Loucy (cell line): ENCODE results near the gene STAT5A.
"Not testable (repeated sequence)": the region's sequence is repeated elsewhere in the genome, so short reads cannot be mapped to it uniquely, and the experiment has no call there.

Experiments used
- H2AFZ ChIP-seq: fragments of 200-600 bp; sonication (generic); 2 replicates; pipeline ENCODE4 v1.6.0; 2016; ENCODE audit warnings: antibody characterized with exemption, mild to moderate bottlenecking, low read length, moderate library complexity
- H3F3A ChIP-seq: fragments of 200-600 bp; 2 replicates; pipeline ENCODE4 v1.6.0; 2016; ENCODE audit warnings: antibody characterized with exemption, low read depth, mild to moderate bottlenecking
- H3K27me3 ChIP-seq: fragments of 200-600 bp; sonication (generic); 2 replicates; pipeline ENCODE4 v1.6.1; 2014; ENCODE audit warnings: low read length, mild to moderate bottlenecking; ENCODE audit not compliant: insufficient read depth, poor library complexity, severe bottlenecking
- H3K36me3 ChIP-seq: fragments of 200-600 bp; sonication (generic); 2 replicates; pipeline ENCODE4 v1.6.1; 2016; ENCODE audit warnings: low read length; ENCODE audit not compliant: insufficient read depth
- H3K4me1 ChIP-seq: fragments of 200-600 bp; sonication (generic); 2 replicates; pipeline ENCODE4 v1.5.1; 2014; ENCODE audit warnings: low read length, mild to moderate bottlenecking; ENCODE audit not compliant: insufficient read depth, poor library complexity, severe bottlenecking
- H3K4me2 ChIP-seq: fragments of 200-600 bp; sonication (generic); 2 replicates; pipeline ENCODE4 v1.6.0; 2014; ENCODE audit warnings: antibody characterized with exemption, low read length, low read depth, mild to moderate bottlenecking; ENCODE audit not compliant: poor library complexity, severe bottlenecking
- H3K4me3 ChIP-seq: fragments of 200-600 bp; sonication (generic); 2 replicates; pipeline ENCODE4 v1.5.1; 2014; ENCODE audit warnings: low read length, mild to moderate bottlenecking, mixed read lengths; ENCODE audit not compliant: poor library complexity, severe bottlenecking
- H3K79me2 ChIP-seq: fragments of 200-600 bp; sonication (generic); 2 replicates; pipeline ENCODE4 v1.6.1; 2014; ENCODE audit warnings: low read length; ENCODE audit not compliant: insufficient read depth
- H3K9ac ChIP-seq: fragments of 200-600 bp; sonication (generic); 2 replicates; pipeline ENCODE4 v1.6.0; 2014; ENCODE audit warnings: mild to moderate bottlenecking, low read depth, low read length, moderate library complexity; ENCODE audit not compliant: poor library complexity, severe bottlenecking
- H3K9me2 ChIP-seq: fragments of 200-600 bp; sonication (generic); replicated peaks from 2 replicates; pipeline ENCODE4 v1.6.1; 2016; ENCODE audit warnings: low read depth, low read length, mixed read lengths
- H3K9me3 ChIP-seq: fragments of 200-600 bp; sonication (generic); 2 replicates; pipeline ENCODE4 v1.6.1; 2014; ENCODE audit warnings: mild to moderate bottlenecking, antibody characterized with exemption, low read length, low read depth; ENCODE audit not compliant: insufficient read depth
- H4K20me1 ChIP-seq: fragments of 200-600 bp; sonication (generic); 2 replicates; pipeline ENCODE4 v1.6.0; 2014; ENCODE audit warnings: antibody characterized with exemption, low read length, mild to moderate bottlenecking; ENCODE audit not compliant: insufficient read depth, poor library complexity, severe bottlenecking
- EZH2phosphoT487 ChIP-seq: fragments of 200-600 bp; IDR thresholded peaks from 2 replicates; pipeline ENCODE4 v1.6.1; 2018; ENCODE audit warnings: antibody characterized with exemption, mild to moderate bottlenecking, moderate library complexity, borderline replicate concordance
- TF ChIP-seq, protein P1 (sequence below): fragments of 200-600 bp; sonication (generic); conservative IDR thresholded peaks from 2 replicates; pipeline ENCODE4 v1.5.1; 2014; ENCODE audit warnings: mild to moderate bottlenecking, antibody characterized with exemption, low read length

The STAT5A gene

DNA sequence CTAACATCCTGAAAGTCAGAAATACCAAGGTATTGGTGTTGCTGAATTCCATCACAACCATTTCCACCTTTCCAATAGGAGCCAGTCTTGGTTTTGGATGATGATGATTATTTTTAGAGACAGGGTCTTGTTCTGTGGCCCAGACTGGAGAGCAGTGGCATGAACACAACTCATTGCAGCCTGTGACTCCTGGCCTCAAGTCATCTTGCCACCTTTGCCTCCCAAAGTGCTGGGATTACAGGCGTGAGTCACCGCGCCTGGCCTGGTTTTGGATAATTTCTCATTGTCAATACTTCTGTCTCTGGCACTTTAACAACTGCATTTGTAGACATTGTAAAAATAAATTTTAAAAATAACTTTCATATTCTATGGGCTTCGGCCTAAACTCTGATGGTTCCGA is 34.7 kb upstream of the STAT5A start:
- H3K9me3 ChIP-seq = no peaks in the 10 kb centered on the region
- no peak overlapping the region for H3K4me3 ChIP-seq
- no peaks in the 10 kb centered on the region for H3K9me2 ChIP-seq
- H3F3A ChIP-seq = no peaks in the 10 kb centered on the region
- no peak overlapping the region for H2AFZ ChIP-seq
- H3K4me1 ChIP-seq = peaks cover 24% of the 10 kb centered on the region
- peaks cover 91% of the 10 kb centered on the region for H3K79me2 ChIP-seq
- H3K9ac ChIP-seq = no peak overlapping the region
- no peaks in the 10 kb centered on the region for H3K36me3 ChIP-seq
- TF ChIP-seq EZH2phosphoT487 = no peak
- TF ChIP-seq, protein P1, sequence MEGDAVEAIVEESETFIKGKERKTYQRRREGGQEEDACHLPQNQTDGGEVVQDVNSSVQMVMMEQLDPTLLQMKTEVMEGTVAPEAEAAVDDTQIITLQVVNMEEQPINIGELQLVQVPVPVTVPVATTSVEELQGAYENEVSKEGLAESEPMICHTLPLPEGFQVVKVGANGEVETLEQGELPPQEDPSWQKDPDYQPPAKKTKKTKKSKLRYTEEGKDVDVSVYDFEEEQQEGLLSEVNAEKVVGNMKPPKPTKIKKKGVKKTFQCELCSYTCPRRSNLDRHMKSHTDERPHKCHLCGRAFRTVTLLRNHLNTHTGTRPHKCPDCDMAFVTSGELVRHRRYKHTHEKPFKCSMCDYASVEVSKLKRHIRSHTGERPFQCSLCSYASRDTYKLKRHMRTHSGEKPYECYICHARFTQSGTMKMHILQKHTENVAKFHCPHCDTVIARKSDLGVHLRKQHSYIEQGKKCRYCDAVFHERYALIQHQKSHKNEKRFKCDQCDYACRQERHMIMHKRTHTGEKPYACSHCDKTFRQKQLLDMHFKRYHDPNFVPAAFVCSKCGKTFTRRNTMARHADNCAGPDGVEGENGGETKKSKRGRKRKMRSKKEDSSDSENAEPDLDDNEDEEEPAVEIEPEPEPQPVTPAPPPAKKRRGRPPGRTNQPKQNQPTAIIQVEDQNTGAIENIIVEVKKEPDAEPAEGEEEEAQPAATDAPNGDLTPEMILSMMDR = no peak
- H3K4me2 ChIP-seq = no peak overlapping the region
- H3K27me3 ChIP-seq = no peaks in the 10 kb centered on the region
- H4K20me1 ChIP-seq = peaks cover 54% of the 10 kb centered on the region

DNA sequence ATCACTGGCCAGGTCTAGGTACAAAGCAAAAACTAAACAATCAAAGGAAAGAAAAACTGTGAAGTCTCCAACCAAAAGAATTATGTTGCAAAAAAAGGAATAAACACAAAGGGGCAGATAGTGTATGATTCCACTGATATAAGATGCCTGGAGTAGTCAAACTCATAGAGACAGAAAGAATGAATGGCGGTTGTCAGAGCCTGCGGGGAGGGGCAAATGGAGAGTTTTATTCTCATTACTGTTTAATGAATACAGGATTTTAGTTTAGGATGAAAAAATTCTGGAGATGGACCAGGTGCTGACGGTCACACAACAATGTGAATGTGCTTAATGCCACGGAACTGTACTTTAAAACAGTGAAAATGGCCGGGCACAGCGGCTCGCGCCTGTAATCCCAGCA is 32.9 kb upstream of the STAT5A start:
- peaks cover 51% of the 10 kb centered on the region for H4K20me1 ChIP-seq
- H3K4me3 ChIP-seq = no peak overlapping the region
- peaks cover 7% of the 10 kb centered on the region for H3K4me1 ChIP-seq
- H3K9ac ChIP-seq = no peak overlapping the region
- H3K9me2 ChIP-seq = no peaks in the 10 kb centered on the region
- no peaks in the 10 kb centered on the region for H3K27me3 ChIP-seq
- no peaks in the 10 kb centered on the region for H3F3A ChIP-seq
- peaks cover 93% of the 10 kb centered on the region for H3K79me2 ChIP-seq
- H3K4me2 ChIP-seq = no peak overlapping the region
- no peak for TF ChIP-seq EZH2phosphoT487
- TF ChIP-seq, protein P1 = no peak
- H3K9me3 ChIP-seq = no peaks in the 10 kb centered on the region
- no peak overlapping the region for H2AFZ ChIP-seq
- H3K36me3 ChIP-seq = no peaks in the 10 kb centered on the region

DNA sequence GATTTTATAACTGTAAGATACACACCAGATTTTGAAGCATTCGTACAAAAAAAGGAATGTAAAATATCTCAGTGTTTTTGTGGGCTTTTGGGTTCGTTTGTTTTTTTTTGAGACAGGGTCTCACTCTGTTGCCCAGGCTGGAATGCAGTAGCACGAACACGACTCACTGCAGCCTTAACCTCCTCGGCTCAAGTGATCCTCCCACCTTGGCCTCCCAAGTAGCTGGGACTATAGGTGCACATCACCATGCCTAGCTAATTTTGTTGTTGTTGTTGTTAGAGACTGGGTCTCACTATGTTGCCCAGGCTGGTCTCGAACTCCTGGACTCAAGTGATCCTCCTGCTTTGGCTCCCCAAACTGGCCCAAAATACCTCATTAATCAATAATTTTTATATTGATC is 28.0 kb upstream of the STAT5A start:
- no peak overlapping the region for H3K9ac ChIP-seq
- H3K4me1 ChIP-seq = no peaks in the 10 kb centered on the region
- no peak for TF ChIP-seq EZH2phosphoT487
- TF ChIP-seq, protein P1 = no peak
- H3K36me3 ChIP-seq = no peaks in the 10 kb centered on the region
- no peaks in the 10 kb centered on the region for H3K9me2 ChIP-seq
- H3K79me2 ChIP-seq = peaks cover 77% of the 10 kb centered on the region
- H3K4me3 ChIP-seq = no peak overlapping the region
- no peaks in the 10 kb centered on the region for H3K9me3 ChIP-seq
- H3K4me2 ChIP-seq = no peak overlapping the region
- no peak overlapping the region for H2AFZ ChIP-seq
- no peaks in the 10 kb centered on the region for H3K27me3 ChIP-seq
- H4K20me1 ChIP-seq = peaks cover 55% of the 10 kb centered on the region
- H3F3A ChIP-seq = no peaks in the 10 kb centered on the region

DNA sequence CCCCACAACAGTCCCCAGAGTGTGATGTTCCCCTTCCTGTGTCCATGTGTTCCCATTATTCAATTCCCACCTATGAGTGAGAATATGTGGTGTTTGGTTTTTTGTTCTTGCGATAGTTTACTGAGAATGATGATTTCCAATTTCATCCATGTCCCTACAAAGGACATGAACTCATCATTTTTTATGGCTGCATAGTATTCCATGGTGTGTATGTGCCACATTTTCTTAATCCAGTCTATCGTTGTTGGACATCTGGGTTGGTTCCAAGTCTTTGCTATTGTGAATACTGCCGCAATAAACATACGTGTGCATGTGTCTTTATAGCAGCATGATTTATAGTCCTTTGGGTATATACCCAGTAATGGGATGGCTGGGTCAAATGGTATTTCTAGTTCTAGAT is 23.9 kb upstream of the STAT5A start:
- H4K20me1 ChIP-seq = peaks cover 54% of the 10 kb centered on the region
- not testable (repeated sequence) for H3F3A ChIP-seq, H2AFZ ChIP-seq, H3K27me3 ChIP-seq, H3K9me2 ChIP-seq, H3K9ac ChIP-seq, H3K4me3 ChIP-seq, H3K36me3 ChIP-seq, H3K9me3 ChIP-seq, H3K4me2 ChIP-seq
- peaks cover 18% of the 10 kb centered on the region for H3K4me1 ChIP-seq
- H3K79me2 ChIP-seq = peaks cover 82% of the 10 kb centered on the region
